ENCODE results near the gene B4GALNT2. TPM values are rescaled to one million over a fixed set of nuclear protein-coding genes. Genes with fewer than 3 reads are reported as not detected.

B4GALNT2 gene
- total and polyA plus RNA-seq, 2 donors (not counting 1 experiment from before 2014, with no cell fraction given), result 0.12 TPM; not detected in 1

DNA sequence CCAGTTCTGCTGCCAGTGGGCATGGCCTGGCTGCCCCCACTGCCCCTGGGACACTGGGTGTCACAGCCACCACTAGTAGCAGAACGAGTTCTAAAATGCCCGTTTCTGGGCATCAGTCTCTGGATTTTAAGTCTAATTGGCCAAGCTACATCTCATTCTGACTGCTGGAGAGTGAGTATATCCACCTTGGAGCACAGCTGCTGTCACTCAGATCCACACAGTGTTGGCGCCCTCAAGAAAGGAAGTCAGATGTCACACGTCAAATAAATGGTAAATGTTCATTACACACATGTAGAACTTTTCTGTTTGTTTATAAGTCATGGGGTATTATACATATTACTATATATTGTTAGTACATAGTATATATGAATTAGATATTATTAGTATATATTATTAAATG is 58.4 kb downstream of the B4GALNT2 start:
- H3K4me1 ChIP-seq (ENCODE audit: control insufficient read depth in 2 of 2, insufficient read depth in 2 of 2, low read length in 2 of 2), result peaks cover 11 to 23% of the 10 kb centered on the region in 2 donors
- DNase-seq, result no peak
- WGBS (ENCODE audit: insufficient coverage), result 87% methylated on average over 2 of the region's 4 CpGs
- Mint-ChIP-seq H3K27me3 (no peaks in the 10 kb centered on the region), H3K27ac (peak overlapping the region; percentile 50), H3K9me3 (ENCODE audit: insufficient read depth) (no peaks in the 10 kb centered on the region), H3K4me3 (no peak overlapping the region), H3K4me1 (peaks cover 32% of the 10 kb centered on the region)
- no peaks in the 10 kb centered on the region for H3K27me3 ChIP-seq (replicated peaks in 1 of 4; ENCODE audit: control extremely low read depth in 1 of 4, control insufficient read depth in 3 of 4, insufficient read depth in 4 of 4, low read length in 3 of 4)
- no peaks in the 10 kb centered on the region for H3K9me3 ChIP-seq (ENCODE audit: control extremely low read depth in 1 of 3, control insufficient read depth in 2 of 3, insufficient read depth in 1 of 3, low read length in 2 of 3)
- CTCF ChIA-PET, result interaction anchor here (0.7 to 7.6 kb wide), 9 partner anchors 11 to 896 kb away, joined by 3 to 162 read pairs (median 5); partner anchors contain the start of genes PHOSPHO1 and ZNF652
- H2AFZ ChIP-seq (ENCODE audit: insufficient read depth, low read depth, low read length, poor library complexity, severe bottlenecking), result no peak overlapping the region
- no peak overlapping the region for H3K4me2 ChIP-seq (replicated peaks; ENCODE audit: low read depth, low read length, poor library complexity, severe bottlenecking)
- intact Hi-C loops (cut with micrococcal nuclease), result loop anchor here (10.0 kb wide), 2 partner anchors 484 to 1086 kb away; partner anchors contain the start of genes CBX1, SNX11 and SPOP
- no peak overlapping the region for H3K9ac ChIP-seq (ENCODE audit: low read length)
- H3K79me2 ChIP-seq (ENCODE audit: control insufficient read depth, insufficient read depth, low read length), result no peaks in the 10 kb centered on the region
- TF ChIP-seq EZH2 (IDR thresholded peaks at IDR 0.05; ENCODE audit: borderline replicate concordance, insufficient read depth, low read depth, low read length, poor library complexity, severe bottlenecking), result no peak
- TF ChIP-seq, protein P1, sequence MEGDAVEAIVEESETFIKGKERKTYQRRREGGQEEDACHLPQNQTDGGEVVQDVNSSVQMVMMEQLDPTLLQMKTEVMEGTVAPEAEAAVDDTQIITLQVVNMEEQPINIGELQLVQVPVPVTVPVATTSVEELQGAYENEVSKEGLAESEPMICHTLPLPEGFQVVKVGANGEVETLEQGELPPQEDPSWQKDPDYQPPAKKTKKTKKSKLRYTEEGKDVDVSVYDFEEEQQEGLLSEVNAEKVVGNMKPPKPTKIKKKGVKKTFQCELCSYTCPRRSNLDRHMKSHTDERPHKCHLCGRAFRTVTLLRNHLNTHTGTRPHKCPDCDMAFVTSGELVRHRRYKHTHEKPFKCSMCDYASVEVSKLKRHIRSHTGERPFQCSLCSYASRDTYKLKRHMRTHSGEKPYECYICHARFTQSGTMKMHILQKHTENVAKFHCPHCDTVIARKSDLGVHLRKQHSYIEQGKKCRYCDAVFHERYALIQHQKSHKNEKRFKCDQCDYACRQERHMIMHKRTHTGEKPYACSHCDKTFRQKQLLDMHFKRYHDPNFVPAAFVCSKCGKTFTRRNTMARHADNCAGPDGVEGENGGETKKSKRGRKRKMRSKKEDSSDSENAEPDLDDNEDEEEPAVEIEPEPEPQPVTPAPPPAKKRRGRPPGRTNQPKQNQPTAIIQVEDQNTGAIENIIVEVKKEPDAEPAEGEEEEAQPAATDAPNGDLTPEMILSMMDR (IDR thresholded peaks at IDR 0.05), result no peak
- H3K36me3 ChIP-seq (replicated peaks in 1 of 2; ENCODE audit: control extremely low read depth in 1 of 2, control insufficient read depth in 1 of 2, extremely low read depth in 1 of 2, insufficient read depth in 2 of 2, low read length in 1 of 2), result no peaks in the 10 kb centered on the region
- POLR2A ChIA-PET, result interaction anchor here (2.0 to 2.7 kb wide), 2 partner anchors 32 to 36 kb away, joined by 4 to 11 read pairs; no protein-coding TSS in a partner anchor
- H4K20me1 ChIP-seq (ENCODE audit: control insufficient read depth, insufficient read depth, low read length, poor library complexity, severe bottlenecking), result no peaks in the 10 kb centered on the region
- no peak overlapping the region for H3K4me3 ChIP-seq (ENCODE audit: control extremely low read depth in 1 of 5, extremely low read depth in 1 of 5, insufficient read depth in 1 of 5, low read depth in 2 of 5, low read length in 4 of 5)
- no peak for ATAC-seq (ENCODE audit: low read depth)
- H3K27ac ChIP-seq (ENCODE audit: low read length in 2 of 2), result no peak overlapping the region

DNA sequence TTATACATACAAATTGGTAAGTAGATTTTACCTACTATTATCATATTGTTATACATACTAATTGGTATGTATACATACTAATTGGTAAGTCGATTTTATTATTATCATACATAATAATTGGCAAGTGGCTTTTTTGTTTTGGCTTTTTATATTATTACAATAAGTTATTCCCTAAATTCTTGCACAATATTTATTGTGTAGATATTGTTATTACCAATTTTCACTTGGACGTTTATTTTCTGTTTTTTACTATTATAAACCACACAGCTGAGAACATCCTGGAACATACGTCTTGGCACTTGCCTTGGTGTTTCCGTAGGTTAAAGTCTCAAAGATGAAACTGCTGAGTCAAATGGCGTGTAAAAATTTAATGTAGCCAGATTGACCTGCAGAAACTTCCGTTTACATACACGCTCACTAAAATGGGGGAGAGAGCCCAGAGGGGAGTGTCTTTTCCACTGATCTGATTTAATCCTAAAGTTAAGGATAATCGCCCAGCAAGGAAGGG is 58.9 kb downstream of the B4GALNT2 start:
- 0% methylated on average over 1 of the region's 8 CpGs for WGBS (ENCODE audit: insufficient coverage)
- H3K27me3 Mint-ChIP-seq, result no peaks in the 10 kb centered on the region
- TF ChIP-seq EZH2 (IDR thresholded peaks at IDR 0.05; ENCODE audit: borderline replicate concordance, insufficient read depth, low read depth, low read length, poor library complexity, severe bottlenecking), result no peak
- TF ChIP-seq, protein P1 (IDR thresholded peaks at IDR 0.05), result no peak
- Histone ChIP-seq H3K4me1 (ENCODE audit: control insufficient read depth in 2 of 2, insufficient read depth in 2 of 2, low read length in 2 of 2) (peaks cover 11 to 23% of the 10 kb centered on the region in 2 donors), H3K9ac (ENCODE audit: low read length) (peak overlapping the region; percentile 90), H3K4me2 (replicated peaks; ENCODE audit: low read depth, low read length, poor library complexity, severe bottlenecking) (peak overlapping the region; percentile 95), H4K20me1 (ENCODE audit: control insufficient read depth, insufficient read depth, low read length, poor library complexity, severe bottlenecking) (no peaks in the 10 kb centered on the region), H3K4me3 (ENCODE audit: control extremely low read depth in 1 of 5, extremely low read depth in 1 of 5, insufficient read depth in 1 of 5, low read depth in 2 of 5, low read length in 4 of 5) (peak overlapping the region; percentile 76 to 95 (median 88)), H3K79me2 (ENCODE audit: control insufficient read depth, insufficient read depth, low read length) (no peaks in the 10 kb centered on the region), H3K27ac (ENCODE audit: low read length in 2 of 2) (peak overlapping the region; percentile 92 to 95), H3K36me3 (replicated peaks in 1 of 2; ENCODE audit: control extremely low read depth in 1 of 2, control insufficient read depth in 1 of 2, extremely low read depth in 1 of 2, insufficient read depth in 2 of 2, low read length in 1 of 2) (no peaks in the 10 kb centered on the region), H2AFZ (ENCODE audit: insufficient read depth, low read depth, low read length, poor library complexity, severe bottlenecking) (peak overlapping the region; percentile 98), H3K27me3 (replicated peaks in 1 of 4; ENCODE audit: control extremely low read depth in 1 of 4, control insufficient read depth in 3 of 4, insufficient read depth in 4 of 4, low read length in 3 of 4) (no peaks in the 10 kb centered on the region), H3K9me3 (ENCODE audit: control extremely low read depth in 1 of 3, control insufficient read depth in 2 of 3, insufficient read depth in 1 of 3, low read length in 2 of 3) (no peaks in the 10 kb centered on the region)
- ATAC-seq (ENCODE audit: low read depth) (no peak), DNase-seq (no peak)
- CTCF ChIA-PET, result interaction anchor here (0.9 to 7.6 kb wide), 14 partner anchors 8 to 171 kb away, joined by 3 to 162 read pairs (median 5); partner anchors contain the start of genes ABI3, GNGT2, PHOSPHO1 and ZNF652
- POLR2A ChIA-PET, result interaction anchor here (0.7 to 4.1 kb wide), 9 partner anchors 11 to 39 kb away, joined by 3 to 45 read pairs (median 6); partner anchors contain the start of genes ABI3, GNGT2 and PHOSPHO1
- no peaks in the 10 kb centered on the region for H3K9me3 Mint-ChIP-seq (ENCODE audit: insufficient read depth)
- peaks cover 32% of the 10 kb centered on the region for H3K4me1 Mint-ChIP-seq
- H3K4me3 Mint-ChIP-seq, result peak overlapping the region; percentile 93
- intact Hi-C loops (cut with micrococcal nuclease), result loop anchor here (10.0 kb wide), 2 partner anchors 483 to 1087 kb away; partner anchors contain the start of genes CBX1, SNX11 and SPOP
- peak overlapping the region; percentile 97 for H3K27ac Mint-ChIP-seq
